OCI-M1 (cell line): Measurements from ENCODE around the gene TRPC4.
"Not testable (repeated sequence)": the region's sequence is repeated elsewhere in the genome, so short reads cannot be mapped to it uniquely, and the experiment has no call there.

Experiments used
- DNase-seq: peaks from one replicate; lab custom pipeline; 2025; lab: John Stamatoyannopoulos, UW

TRPC4 gene

DNA sequence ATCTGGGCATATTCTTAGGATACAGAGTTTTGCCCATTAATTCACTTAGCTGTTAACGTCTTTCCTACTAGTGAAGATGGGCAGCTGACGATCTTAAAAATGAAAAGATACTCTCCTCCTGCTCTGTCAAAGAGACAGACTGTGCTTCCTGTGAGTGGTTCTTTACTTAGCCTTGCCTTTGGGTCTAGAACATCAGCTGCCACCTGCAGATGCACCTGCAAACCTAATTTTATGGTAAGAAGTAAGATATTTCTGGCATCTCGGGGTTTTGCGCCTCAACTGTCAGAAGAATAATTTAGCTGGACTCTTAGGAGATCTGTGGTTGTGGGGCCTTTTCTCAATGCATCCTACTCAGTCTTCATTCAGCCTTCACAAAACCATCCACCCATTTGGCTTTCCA lies 36.2 kb downstream of the TRPC4 start:
- DNase-seq: no peak

DNA sequence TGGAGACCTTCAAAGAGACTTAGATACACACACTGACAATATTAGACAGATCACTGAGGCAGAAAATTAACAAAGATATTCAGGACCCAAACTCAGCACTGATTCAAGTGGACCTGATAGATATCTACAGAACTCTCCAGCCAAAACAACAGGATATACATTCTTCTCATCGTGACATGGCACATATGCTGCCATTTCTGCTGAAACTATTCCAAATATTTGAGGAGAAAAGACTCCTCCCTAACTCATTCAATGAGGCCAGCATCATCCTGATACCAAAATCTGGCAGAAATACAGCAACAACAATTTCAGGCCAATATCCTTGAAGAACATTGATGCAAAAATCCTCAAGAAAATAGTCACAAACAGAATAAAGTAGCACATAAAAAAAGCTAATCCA lies 53.3 kb downstream of the TRPC4 start:
- no peak for DNase-seq

DNA sequence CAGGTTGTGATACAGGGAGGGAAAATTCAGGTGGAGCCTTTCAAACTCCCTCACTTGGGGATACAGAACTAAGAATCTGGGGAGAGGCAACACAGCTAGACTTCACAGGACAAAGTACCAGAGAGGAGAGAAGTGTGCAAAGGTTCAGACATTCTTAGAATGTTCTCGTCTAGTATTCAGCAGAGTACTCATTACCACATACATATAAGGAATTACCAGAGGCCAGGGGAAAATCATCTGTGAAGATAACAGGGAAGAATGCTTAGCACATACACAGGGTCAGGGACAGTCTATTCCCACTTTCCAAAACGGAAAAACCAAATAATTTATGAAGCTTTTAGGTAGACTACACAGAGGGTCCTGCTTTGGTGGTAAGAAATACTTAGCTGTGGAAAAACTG lies 58.1 kb downstream of the TRPC4 start:
- DNase-seq: no peak

DNA sequence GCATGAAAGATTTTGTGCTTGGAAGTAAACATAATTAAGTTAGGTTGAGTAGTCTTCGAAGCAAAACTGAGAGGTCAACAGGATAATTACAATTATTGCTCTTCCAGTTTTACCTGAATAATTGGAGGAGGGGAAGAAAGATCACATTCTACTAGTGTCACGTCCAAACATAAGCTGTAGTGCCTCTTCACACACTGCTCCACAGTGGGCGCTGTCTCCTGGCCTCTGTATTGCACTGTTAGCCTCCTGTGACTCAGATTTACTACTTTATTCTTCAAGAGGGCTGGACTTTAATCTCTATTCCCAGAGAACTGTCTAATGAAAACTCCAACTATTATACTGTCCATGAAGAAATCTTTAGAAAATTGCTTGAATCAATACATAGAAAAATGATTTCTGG lies 62.9 kb downstream of the TRPC4 start:
- DNase-seq: no peak

DNA sequence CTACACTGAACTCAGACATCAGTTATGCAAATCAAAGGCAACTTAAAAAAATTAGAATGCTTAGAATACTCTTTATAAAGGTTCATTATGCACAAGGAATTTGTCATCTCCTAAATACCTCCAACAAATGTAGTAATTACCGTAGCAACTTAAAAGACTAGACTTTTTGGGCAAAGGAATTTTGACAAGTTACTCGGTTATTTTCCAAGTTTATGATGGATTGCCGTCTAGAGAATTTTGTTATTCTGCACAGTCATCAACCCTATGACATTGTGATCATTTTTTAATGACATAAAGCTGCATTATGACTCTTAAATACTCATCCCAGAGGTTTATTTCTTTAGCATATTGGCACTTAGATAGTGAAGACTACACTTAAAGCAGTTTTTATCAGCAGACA lies 71.9 kb downstream of the TRPC4 start:
- DNase-seq: no peak

DNA sequence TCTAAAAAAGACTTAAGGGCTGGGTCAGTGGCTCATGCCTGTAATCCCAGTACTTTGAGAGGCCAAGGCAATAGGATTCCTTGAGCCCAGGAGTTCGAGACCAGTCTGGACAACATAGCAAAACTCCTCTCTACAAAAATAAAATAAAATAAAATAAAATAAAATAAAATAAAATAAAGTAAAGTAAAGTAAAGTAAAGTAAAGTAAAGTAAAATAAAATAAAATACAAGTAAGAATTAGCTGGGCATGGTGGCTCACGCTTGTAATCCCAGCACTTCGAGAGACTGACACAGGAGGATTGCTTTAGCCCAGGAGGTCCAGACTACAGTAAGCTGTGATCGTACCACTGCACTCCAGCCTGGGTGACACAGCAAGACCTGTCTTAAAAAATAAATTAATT lies 72.8 kb downstream of the TRPC4 start:
- not testable (repeated sequence) for DNase-seq

DNA sequence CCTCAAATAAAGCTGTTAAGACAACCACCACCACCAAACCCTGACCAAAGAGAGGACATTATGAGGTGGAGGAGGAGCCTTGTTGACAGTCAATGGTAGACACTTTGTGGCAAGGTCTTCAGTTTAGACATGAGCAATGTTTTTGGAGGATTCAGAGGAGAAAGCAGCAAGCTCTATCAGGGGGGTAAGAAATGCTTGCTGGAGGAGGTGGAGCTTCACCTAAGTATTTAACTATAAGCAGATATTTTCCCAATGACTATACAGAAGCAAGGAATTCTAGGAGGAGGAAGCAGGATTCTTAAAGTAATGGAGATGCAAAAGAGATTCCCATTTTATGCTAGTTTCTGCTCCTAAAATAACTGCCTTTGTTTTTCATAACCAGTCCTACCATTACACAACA lies 74.2 kb downstream of the TRPC4 start:
- no peak for DNase-seq

DNA sequence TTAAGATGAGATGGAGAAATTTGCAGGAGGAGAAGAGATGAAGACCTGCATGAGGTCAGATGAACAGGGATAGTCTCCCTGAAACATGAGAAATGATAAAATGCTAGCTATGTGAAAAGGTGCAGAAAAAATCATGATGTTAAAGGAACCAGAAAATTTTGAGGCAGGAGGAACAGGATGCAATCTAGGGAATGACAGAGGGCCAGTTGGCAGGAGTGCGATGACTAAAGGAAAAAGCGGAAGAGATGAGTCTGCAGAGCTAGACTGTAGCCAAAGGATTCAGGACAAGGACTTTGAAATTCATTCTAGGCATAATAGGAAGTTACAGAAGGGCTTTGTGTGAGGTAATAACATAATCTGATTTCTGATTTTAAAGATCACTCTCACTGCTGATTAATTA lies 77.9 kb downstream of the TRPC4 start:
- no peak for DNase-seq

DNA sequence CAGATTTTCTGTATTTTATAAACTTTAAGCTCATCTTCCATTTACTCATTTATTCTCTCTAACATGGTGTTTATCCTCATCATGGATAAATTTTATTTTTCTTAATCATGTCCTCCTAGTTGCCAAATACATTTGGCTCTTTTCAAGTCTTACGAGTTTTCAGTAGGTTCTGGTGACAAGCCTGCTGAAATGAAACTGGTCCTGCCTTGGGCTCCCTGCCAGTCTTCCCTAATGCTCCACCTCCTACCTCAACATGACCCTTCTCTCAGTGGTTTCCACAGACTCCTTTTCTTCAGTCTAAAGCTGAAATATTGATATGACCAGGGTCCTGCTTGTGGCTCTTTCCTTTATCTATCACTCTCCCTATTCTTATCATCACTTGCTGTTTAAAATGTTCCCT lies 81.2 kb downstream of the TRPC4 start:
- DNase-seq: no peak

DNA sequence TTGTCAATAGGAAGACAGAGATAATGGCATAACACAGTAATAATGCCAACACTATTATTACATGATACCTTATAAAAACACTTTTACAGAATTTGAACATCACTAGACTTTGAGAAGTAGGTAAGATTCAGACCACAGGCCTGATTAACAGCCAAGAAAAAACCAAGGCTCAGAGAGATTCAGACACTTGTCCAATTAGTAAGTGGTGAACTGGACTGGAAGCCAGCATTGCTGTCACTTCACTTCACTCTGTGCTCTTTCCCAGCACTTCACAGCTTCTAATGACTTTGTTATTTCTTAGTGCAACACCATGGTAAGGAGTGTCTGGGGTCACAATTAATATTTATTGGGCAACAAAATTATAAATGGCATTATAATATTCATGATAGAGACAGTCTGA lies 91.9 kb downstream of the TRPC4 start:
- DNase-seq: no peak

DNA sequence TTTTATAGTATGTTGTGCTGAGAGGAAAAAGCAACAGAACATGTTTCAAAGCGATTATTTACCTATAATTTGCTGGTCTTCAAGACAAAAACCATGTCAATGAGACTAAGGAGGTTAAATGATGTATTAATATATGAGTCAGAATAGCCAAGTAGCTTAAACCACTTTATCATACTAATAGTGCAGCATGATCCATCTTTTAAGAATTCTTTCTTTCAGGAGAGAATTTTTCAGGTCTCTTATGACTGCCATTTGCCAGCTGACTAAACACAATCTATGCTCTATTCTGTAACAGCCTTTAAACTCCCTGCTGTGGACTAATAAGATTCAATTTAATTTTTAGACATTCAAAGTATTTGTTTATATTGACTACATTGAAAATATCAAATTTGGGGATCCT lies 93.7 kb downstream of the TRPC4 start:
- DNase-seq: no peak

DNA sequence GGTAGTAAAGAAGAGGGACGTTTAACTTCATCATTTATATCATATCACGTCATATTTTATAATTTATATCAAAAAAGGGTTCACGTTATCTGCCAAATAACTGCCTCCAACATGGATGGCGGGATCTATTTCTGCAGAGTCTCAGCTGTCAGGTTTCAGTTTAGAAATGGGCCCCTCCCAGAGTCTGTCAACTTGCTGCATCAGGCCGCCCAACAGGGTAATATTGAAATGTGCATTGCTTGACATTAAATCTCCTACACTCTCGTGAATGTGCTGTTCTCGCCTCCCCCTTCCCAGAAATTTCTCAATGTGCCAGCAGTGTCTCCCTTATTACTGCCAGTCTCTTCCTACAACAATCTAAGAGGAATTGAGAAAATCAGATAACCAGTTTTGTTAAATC lies 96.9 kb downstream of the TRPC4 start:
- no peak for DNase-seq

DNA sequence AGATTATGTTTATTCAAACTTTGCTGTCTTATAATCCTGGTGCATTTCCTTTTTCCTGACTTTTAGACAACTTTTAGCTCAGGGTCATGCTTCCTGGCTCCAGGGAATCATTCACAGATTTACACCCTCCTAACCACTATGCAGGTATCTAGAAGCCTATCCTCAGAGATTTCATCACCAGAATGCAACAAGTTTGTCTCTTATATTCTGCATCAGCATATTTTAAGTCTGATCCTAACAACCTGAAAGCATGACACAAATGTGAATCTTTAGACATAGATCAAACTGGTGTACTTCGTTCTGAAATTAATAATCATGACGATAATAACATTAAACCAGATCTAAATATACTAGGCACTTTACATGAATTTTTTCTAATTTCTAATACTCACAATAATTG lies 100.0 kb downstream of the TRPC4 start:
- DNase-seq: no peak

DNA sequence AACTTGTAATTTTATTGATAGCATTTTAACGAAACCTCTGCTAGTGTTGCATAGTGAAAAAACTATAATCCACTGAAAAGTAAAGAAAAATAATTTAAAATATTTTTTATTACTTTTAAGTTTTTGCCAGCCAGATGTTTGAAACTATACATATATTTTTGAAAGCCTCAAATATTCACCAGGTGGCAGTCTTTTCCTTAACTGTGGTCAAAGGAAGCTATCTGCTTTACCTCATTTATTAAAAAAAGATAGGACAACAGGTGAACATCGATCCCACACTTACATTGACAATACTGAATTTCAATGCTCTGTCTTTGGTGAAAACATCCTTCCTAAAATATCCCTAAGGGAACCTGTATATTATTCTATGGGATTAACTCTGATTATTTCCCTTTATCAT lies 100.5 kb downstream of the TRPC4 start:
- peak; percentile 44 for DNase-seq

DNA sequence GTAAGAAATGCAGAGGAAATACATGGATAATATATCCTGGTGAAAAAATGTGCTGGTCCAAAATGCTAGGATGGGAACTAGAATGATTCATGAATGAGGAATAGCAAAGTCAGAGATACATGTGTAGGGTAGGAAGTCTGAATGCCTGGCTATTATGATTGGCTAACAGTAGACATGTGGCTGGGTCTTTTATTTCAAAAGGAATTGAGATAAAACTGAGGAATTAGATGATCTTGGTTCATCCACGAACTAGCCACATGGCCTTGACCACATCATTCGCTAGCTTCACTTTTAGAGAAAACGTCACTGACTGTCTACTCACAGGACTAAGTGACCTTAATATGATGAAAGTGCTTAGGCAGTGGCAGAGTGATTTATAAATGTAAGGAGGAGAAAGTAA lies 103.1 kb downstream of the TRPC4 start:
- no peak for DNase-seq

DNA sequence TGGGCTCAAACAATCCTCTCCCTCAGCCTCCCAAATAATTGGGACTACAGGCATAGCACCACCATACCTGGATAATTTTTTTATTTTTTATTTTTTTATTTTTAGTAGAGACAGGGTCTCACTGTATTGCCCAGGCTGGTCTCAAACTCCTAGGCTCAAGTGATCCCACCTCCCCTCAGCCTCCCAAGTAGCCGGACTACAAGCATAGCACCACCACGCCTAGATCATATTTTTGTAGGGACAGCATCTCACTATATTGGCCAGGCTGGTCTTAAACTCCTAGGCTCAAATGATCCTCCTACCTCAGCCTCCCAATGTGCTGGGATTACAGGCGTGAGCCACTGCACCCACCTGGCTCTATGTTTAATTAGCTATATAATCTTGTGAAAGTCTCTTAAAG lies 114.2 kb downstream of the TRPC4 start:
- no peak for DNase-seq

DNA sequence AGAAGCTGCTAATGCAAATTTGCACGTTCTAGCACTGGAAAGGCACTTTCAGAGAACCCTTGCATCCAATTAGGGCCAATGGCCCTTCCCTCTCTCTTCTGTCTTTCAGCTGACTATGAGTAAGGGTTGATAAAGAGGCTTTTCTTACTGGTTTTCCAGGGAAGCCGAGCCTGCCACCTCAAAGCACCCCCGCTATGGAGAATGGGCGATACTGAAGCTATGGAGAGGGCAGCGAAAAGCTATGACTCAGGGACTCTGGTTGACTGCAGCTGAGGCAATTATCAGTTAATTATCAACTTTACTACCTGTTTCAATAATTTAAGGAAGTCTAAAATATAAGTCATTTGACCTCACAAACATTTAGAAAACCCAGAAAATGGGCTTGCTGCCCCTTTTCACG lies 115.8 kb downstream of the TRPC4 start:
- no peak for DNase-seq

DNA sequence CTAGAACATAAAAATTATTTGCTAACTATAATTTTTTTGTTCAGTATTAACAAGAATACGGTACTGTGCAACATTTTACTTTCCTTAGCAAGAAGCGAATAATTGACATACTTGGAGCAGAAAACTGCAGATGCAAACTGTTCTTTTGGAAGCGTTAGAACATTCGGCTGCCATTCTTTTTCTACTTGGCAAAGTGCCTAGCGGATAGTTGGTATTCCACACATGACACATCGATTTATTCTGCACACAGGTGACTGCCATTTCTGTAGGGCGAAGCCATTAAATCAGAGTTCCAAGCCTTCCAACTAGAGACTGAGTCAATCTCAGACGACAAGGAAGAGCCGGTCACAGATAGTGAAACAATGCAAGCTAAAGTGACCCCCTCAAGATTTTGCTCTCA lies 117.4 kb downstream of the TRPC4 start:
- DNase-seq: no peak

DNA sequence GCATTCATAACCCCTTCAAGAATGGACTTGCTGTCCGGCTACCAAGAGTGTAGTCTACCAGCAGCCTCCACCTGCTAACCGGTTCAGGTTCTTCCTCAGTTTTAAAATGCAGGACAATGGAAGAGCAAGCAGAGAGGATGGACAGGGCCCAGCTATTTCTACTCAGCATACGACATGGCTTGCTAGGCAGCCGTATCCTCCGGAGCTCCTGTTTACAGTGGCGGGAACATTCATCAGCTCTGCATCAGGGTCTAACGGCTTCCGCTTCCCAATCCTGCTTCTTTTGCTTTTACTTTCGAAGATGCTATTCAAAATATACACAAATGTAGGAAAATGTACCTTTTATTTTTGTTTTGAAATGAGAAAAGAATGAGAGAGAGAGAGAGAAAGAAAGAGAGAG lies 118.5 kb downstream of the TRPC4 start:
- no peak for DNase-seq

DNA sequence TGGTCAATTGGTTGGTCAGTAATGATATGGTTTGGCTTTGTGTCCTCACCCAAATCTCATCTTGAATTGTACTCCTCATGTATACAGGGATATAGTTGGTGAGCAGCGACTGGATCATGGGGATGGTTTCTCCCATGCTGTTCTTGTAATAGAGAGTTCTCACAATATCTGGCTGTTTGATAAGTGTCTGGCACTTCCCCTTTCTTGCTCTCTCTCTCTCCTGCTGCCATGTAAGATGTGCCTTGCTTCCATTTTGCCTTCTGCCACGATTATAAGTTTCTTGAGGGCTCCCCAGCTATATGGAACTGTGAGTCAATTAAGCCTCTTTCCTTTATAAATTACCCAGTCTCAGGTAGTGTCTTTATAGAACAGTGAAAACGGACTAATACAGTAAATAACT lies 120.7 kb downstream of the TRPC4 start:
- DNase-seq: peak; percentile 53

DNA sequence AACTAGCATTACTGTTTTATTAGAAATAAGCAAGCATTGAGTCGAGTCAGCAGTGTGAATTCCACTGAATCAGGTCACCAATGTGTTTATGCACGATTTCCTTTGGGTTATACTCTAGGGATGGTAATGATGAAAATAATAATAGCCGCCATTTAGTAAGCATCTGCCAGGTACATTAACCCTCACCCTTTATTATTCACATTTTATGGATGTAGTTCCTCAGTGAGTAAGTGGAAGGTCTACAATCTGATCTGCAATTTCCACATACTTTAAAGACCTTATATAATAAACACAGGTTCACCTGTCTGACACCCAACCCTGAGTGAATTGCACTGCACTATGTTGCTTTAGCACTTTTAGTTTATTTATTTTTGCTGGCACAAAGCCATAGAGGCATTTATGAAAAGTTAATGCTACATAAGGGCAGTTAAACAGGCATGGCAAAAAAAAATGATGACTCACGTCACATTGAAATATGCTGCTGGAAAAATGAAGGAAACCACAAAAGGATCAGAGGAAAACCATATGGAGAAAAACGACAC lies 122.4 kb downstream of the TRPC4 start:
- no peak for DNase-seq

DNA sequence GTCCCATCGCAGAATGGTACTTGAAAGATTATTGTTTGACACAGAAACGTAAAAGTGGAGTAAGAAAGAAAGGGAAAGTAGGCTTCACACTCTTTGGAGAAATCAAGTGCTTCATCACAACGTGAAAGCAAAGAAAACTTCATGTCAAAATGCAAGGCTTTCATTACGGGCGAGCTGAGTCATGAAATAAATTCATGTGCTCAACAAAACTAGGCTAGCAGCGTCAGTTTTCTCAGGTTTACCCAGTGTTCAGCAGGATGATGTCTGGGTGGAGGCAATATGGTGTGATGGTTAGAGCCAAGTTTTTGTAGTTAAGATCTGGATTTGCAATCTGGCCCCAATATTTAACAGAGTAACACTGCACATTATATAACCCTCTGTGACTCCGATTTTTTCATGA lies 128.0 kb downstream of the TRPC4 start:
- no peak for DNase-seq

DNA sequence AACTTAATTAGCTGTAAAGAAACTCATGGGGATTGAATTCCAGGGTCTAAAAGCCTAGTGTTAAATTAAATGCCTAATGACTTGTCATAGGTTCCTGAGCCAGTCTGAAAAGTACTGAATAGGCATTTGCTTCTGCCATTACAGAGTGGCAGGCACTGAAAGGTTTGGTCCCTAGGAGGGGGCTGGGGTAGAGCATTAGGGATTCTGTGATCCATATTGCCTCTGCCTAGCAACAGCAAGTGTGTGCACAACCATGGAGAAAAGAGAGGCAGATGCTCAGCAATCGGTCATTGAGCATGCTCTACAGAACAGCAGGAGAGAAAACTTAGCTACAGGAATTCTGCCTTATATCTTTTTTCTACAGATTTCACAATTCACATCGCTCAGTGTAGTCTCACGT lies 133.5 kb downstream of the TRPC4 start:
- no peak for DNase-seq

DNA sequence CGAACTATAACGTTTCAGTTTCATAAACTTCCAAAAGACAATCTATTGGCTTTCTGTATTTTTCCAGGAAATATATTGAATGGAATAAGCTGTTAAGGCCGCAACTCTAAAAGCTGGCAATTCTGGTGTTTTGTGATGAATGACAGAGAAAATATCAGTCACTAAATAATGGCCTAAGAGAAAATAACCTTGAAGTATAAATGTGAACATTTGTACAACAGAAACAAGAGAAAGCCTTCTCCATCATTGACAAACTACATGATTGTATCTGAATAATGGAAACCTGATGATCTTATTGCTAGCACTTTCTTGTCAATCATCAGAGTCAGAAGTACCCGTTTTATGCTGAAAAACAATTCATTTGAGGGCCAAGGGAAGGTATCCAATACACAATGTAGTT lies 134.3 kb downstream of the TRPC4 start:
- DNase-seq: no peak

DNA sequence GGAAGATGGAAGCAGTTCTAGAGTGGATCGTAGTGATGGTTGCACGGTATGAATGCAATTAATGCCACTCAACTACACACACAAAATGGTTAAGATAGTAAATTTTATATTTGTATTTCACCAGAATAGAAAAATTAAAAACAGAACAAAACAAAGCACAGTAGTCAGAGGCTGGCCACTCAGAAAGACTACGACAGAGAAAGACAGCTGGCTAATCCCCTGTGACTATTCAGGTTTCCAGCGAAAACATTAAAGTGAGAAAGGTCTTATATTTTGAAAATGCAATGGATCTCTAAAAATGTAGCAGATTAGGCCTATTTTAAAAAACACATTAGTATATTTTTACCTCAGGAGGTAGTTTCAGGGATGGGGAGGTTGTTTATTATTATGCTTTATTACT lies 139.7 kb downstream of the TRPC4 start:
- DNase-seq: no peak
